Measurements from ENCODE around the gene UNKL.

UNKL gene

GRCh38 chr16:1430214-1430758, 15.8 kb upstream of the UNKL start:
- no peak for DNase-seq

GRCh38 chr16:1429631-1430030, 15.1 kb upstream of the UNKL start:
- no peak for DNase-seq

DNA sequence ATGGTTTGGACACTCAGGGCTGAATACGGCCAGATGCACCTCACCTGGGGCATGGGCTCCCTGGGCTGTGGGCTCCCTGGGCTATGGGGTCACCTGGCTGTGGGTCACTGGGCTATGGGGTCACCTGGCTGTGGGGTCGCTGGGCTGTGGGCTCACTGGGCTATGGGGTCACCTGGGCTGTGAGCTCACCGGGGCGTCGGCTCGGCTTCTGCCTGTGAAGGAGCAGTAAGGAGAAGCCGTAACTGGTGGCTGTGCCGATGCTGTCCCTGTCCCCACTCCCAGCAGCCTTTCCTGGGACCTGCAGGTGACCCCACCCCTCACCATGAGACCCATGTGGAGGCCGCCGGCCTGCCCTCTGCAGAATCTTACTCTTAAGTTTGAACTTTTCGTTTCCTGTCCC, 14.5 kb upstream of the UNKL start:
- no peak for DNase-seq

- DNase-seq, result peak; percentile 15
Measured at GRCh38 chr16:1428511-1428910, 14.0 kb upstream of the UNKL start.

DNA sequence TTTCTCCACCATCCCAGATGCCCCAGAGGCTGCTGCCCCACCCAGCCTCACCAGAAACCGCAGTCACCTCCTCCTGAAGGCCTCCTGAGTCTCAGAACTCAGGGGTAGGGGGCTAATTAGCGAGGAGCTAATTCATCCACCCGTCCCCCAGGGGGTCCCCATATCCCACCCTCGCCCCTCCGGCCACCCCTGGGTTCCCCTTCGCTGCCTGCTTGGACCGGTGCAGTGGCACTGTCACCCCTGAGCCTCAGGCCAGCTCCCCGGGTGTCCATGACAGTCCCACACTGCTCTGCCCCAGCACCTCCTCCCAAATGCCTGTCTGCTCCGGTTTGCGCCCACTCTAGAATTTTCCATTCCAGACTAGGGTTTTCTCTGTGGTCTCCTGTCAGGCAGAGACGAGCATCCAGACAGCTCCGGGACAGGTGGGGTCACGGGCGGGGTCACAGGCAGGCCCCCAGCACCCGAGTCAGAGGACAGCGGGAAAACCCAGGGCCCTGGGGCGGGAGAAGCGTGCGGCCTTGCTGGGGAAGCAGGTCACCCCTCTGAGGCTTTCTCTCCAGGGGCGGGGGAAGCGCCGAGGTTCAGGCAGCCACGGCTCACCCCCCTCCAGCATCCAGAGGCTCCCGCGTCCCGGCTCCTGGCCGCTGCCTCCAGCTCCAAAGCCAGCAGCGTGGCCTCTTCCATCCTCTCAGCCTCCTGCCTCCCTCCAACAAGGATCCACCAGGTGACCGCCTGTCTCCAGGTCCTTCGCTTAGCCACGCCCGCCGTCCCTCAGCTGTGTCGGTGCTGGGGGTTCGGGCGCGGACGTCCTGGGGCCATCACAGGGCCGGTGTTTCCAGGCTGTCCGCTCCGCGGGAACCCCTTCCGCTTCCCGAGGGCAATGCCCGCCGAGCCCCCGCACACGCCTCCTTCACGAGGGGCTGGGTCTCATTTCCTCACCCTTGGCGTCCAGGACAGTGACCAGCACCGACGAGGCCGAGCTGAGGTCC, 13.3 kb upstream of the UNKL start:
- no peak for DNase-seq

- no peak for DNase-seq
Measured at GRCh38 chr16:1426734-1427471, 12.4 kb upstream of the UNKL start.

GRCh38 chr16:1425616-1426370, 11.3 kb upstream of the UNKL start:
- no peak for DNase-seq

- DNase-seq, result no peak
Measured at GRCh38 chr16:1424028-1424427, 9.5 kb upstream of the UNKL start.

GRCh38 chr16:1422076-1422475, 7.6 kb upstream of the UNKL start:
- no peak for DNase-seq

DNA sequence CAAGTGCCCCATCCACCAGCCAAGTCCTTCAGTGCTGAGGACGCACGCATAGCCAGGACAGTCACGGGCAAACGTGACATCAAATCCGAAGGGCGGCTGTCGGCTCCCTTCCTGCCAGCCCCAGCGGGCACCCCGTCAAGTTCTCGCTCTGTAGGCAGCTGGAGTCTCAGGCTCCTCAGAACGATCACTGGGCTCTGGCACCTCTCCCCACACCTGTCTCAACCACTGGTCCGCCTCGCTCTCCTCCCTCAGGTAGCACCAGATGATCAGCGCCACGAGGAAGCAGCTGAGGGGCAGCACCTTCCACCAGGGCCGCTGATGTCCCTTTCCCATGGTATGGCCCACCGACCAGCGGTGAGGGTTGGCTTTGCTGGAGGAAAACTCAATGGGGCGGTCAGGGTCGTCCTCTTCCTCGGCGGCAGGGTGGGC, 5.6 kb upstream of the UNKL start:
- DNase-seq, result no peak

- no peak for DNase-seq
Measured at GRCh38 chr16:1416521-1416941, 2.0 kb upstream of the UNKL start.

GRCh38 chr16:1413684-1414531, 596 bp downstream of the UNKL start:
- DNase-seq, result peak; percentile 49

DNA sequence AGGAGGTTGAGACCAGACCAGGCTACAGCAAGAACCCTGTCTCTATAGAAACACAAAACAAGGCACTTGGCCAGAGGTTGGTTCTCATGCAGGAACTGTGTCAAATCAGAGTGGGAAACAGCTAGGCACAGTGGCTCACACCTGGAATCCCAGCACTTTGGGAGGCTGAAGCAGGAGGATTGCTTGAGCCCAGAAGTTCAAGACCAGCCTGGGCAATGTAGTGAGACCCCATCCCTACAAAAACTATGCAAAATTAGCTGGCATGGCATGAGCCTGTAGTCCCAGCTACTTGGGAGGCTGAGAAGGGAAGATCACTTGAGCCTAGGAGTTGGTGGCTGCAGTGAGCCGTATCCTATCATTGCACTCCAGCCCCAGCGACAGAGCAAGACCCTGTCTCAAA, 1.7 kb downstream of the UNKL start:
- no peak for DNase-seq

DNA sequence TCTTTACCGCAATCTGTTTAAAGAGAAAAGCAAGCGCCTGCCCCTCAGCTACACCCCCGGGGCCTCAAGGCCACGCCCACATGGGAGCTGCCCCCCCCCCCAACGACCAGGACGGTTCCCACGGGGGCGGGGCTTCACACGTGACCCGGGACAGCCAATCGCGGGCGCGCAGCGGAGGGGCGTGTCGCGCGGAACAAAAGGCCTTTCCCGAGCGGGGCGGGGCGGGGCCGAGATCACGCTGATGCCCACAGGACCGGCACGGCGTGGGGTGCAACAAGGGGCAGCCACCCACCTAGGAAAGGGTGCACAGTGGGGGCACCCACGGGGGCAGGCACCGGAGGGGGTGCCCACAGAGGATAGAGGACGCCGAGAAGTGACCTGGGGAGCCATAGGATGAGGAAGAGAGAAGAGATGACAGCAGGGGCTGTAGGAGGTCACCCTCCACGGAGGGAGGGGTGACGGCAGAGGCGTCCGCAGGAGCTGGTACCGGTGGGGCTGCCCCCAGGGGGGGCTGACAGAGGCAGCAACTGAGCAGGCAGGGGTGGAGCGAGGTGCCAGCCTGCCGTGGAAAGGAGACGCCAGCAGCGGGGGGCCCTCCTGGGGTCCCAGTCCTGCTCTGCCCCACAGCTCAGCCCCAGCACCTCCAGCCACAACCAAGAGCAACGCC, 6.2 kb downstream of the UNKL start:
- DNase-seq, result peak; percentile 92

DNA sequence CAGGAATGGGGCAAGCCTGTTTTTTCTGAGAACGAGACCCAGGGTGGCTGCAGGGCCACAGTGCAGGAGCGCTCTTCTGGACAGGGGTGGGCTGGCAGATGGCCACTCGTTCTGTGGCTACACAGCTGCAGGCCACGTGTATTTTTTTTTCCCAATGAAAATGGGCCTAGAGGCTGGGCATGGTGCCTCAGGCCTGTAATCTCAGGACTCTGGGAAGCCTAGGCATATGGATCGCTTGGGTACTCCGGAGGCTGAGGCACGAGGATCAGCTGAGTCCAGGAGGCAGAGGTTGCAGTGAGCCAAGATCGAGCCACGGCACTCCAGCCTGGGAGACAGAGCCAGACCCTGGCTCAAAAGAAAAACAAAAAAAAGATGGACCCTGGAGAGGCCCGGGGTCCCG, 6.8 kb downstream of the UNKL start:
- DNase-seq, result no peak

DNA sequence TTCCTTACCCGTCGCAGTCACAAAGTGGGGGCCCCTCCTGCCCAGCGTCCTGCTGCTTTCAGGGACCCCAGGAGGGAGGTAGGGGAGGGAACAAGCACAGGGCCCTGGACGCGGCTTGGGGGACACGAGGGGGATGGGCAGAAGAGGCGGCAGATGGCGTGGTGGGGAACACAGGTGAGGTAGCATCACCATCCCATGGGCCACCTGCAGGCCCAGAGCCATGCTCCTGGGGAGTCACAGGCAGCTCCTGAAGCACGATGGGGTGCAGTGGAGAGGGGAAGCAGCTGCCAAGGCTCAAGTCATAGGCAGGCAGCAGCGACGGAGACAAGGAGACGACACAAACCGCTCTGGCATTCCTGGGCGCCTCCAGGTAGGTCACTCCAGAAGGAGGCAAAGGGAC, 10.8 kb downstream of the UNKL start:
- no peak for DNase-seq

DNA sequence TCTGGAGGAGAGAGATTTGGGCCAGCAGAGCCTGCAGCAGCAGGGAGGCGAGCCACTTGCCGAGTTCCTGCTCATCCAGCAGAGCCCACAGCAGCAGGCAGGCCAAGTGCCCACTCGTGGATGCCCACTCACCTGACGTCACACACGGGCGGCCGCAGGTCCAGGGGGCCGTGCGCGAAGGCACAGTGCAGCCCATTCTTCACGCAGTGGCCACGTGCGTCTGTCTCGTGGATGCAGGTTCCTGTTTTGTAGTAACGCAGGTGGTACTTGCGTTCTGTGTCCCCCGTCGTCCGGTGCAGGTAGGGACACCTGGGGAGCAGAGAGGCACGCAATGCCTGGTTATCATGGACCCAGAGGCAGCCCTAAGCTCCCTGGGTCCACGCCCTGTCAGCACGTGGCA, 11.5 kb downstream of the UNKL start:
- DNase-seq, result no peak

- no peak for DNase-seq
Measured at GRCh38 chr16:1401758-1402154, 12.7 kb downstream of the UNKL start.

- DNase-seq, result no peak
Measured at GRCh38 chr16:1401061-1401757, 13.3 kb downstream of the UNKL start.

- DNase-seq, result no peak
Measured at GRCh38 chr16:1398826-1399581, 15.5 kb downstream of the UNKL start.
